ENCODE data around the gene OSBPL2. TPM values are rescaled to one million over a fixed set of nuclear protein-coding genes. Genes with fewer than 3 reads are reported as not detected.

Gene OSBPL2
- total and polyA plus RNA-seq, 2 experiments from 2014 or later: 16.6 to 31.2 TPM

- Histone ChIP-seq H3K4me3 (peak overlapping the region; percentile 83), H3K27ac (ENCODE audit: low read depth) (peak overlapping the region; percentile 66; the same call in 1 of the 2 replicates), H4K20me1 (replicated peaks; ENCODE audit: insufficient read depth) (peaks cover 21% of the 10 kb centered on the region), H3K27me3 (ENCODE audit: insufficient read depth) (no peaks in the 10 kb centered on the region), H3K36me3 (ENCODE audit: insufficient read depth) (no peaks in the 10 kb centered on the region), H3F3A (replicated peaks; ENCODE audit: low read depth) (0 out of 2 replicates have a peak, but pooled peaks cover 3% of the 10 kb centered on the region), H3K4me2 (peak overlapping the region; percentile 96), H3K79me2 (replicated peaks; ENCODE audit: insufficient read depth) (peaks cover 53% of the 10 kb centered on the region), H3K9me2 (ENCODE audit: insufficient read depth) (no peaks in the 10 kb centered on the region), H3K4me1 (ENCODE audit: insufficient read depth) (peaks cover 9% of the 10 kb centered on the region), H2AFZ (no peak overlapping the region)
- no peak for TF ChIP-seq ZNF114 (CRISPR knock-in tag; IDR thresholded peaks at IDR 0.05)
- no peak for TF ChIP-seq CTCF (conservative IDR thresholded peaks at IDR 0.05; ENCODE audit: low read depth in 2 of 2)
- no peak for TF ChIP-seq JUNB (IDR thresholded peaks at IDR 0.05; ENCODE audit: unreplicated experiment)
- TF ChIP-seq EZH2 (IDR thresholded peaks at IDR 0.05; ENCODE audit: low read depth, unreplicated experiment): no peak
- TF ChIP-seq ZNF462 (CRISPR knock-in tag; IDR thresholded peaks at IDR 0.05): no peak
- TF ChIP-seq ZNF331 (CRISPR knock-in tag; IDR thresholded peaks at IDR 0.05; ENCODE audit: low read depth): no peak
- no peak for TF ChIP-seq POLR2AphosphoS5 (IDR thresholded peaks at IDR 0.05; ENCODE audit: low read depth)
- no peak for TF ChIP-seq STAT1 (IDR thresholded peaks at IDR 0.05; ENCODE audit: unreplicated experiment)
- no peak for TF ChIP-seq REST (IDR thresholded peaks at IDR 0.05; ENCODE audit: unreplicated experiment)
- no peak for TF ChIP-seq ETS1 (IDR thresholded peaks at IDR 0.05)
- TF ChIP-seq CREB1 (CRISPR knock-in tag; IDR thresholded peaks at IDR 0.05; ENCODE audit: low read depth): no peak
- no peak for TF ChIP-seq NANOG (IDR thresholded peaks at IDR 0.05; ENCODE audit: borderline replicate concordance)
- TF ChIP-seq EZH2phosphoT487 (IDR thresholded peaks at IDR 0.05; ENCODE audit: unreplicated experiment): no peak
- ATAC-seq (no peak), DNase-seq (ENCODE audit: low spot score) (no peak)
- peaks cover 10% of the 10 kb centered on the region for H3K27me3 Mint-ChIP-seq (ENCODE audit: insufficient read depth, low read depth, poor library complexity)
- peaks cover 9% of the 10 kb centered on the region; the same call in 2 of the 3 replicates for H3K4me1 Mint-ChIP-seq
- peak overlapping the region; percentile 83 for H3K4me3 Mint-ChIP-seq
- H3K27ac Mint-ChIP-seq: no peak overlapping the region
- H3K9me3 Mint-ChIP-seq: no peaks in the 10 kb centered on the region
- peaks cover 5% of the 10 kb centered on the region; the same call in 1 of the 3 replicates for H3K36me3 Mint-ChIP-seq (ENCODE audit: low read depth)
Measured at GRCh38 chr20:62239278-62239879, 1.1 kb downstream of the OSBPL2 start.

Data from GM23338 (cell line).